ENCODE results near the gene SLC16A12.
"Not testable (repeated sequence)": the region's sequence is repeated elsewhere in the genome, so short reads cannot be mapped to it uniquely, and the experiment has no call there.

SLC16A12 gene

DNA sequence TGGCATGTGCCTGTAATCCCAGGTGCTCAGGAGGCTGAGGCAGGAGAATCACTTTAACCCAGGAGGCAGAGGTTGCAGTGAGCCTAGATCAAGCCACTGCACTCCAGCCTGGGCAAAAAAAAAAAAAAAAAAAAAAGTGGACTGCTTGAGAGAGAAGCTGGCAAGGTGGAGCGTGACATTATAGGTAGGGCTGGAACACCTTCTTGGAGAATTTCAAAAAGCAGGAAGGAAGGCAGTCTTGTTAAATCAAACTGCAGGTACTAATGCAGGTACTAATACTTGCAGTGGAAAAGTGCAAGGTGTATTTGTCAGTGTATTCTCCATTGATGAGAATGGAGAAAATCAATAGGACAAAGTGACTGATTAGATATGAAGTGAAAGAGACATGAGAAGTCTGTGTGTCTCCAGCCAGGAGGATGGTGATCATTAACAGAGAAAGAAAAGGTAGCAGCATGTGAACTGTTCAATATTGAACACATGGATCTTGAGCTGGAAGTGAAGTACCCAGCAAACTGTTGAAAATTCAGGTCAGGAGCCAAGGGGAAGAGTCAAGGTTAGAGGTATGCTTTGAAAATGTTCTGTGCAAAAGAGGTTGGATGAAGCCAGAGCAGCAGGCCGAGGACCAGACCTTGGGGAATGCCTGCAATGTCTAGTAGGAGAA lies 12.6 kb upstream of the SLC16A12 start:
- TF ChIP-seq, protein P1, sequence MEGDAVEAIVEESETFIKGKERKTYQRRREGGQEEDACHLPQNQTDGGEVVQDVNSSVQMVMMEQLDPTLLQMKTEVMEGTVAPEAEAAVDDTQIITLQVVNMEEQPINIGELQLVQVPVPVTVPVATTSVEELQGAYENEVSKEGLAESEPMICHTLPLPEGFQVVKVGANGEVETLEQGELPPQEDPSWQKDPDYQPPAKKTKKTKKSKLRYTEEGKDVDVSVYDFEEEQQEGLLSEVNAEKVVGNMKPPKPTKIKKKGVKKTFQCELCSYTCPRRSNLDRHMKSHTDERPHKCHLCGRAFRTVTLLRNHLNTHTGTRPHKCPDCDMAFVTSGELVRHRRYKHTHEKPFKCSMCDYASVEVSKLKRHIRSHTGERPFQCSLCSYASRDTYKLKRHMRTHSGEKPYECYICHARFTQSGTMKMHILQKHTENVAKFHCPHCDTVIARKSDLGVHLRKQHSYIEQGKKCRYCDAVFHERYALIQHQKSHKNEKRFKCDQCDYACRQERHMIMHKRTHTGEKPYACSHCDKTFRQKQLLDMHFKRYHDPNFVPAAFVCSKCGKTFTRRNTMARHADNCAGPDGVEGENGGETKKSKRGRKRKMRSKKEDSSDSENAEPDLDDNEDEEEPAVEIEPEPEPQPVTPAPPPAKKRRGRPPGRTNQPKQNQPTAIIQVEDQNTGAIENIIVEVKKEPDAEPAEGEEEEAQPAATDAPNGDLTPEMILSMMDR (IDR thresholded peaks at IDR 0.05; ENCODE audit: low read depth, low read length): no peak
- DNase-seq (ENCODE audit: extremely low read depth, low read depth): no peak

GRCh38 chr10:89546651-89547050 lies 11.3 kb upstream of the SLC16A12 start:
- DNase-seq (ENCODE audit: extremely low read depth, low read depth): not testable (repeated sequence)

GRCh38 chr10:89543841-89544240 lies 8.4 kb upstream of the SLC16A12 start:
- TF ChIP-seq, protein P1 (IDR thresholded peaks at IDR 0.05; ENCODE audit: low read depth, low read length): no peak

DNA sequence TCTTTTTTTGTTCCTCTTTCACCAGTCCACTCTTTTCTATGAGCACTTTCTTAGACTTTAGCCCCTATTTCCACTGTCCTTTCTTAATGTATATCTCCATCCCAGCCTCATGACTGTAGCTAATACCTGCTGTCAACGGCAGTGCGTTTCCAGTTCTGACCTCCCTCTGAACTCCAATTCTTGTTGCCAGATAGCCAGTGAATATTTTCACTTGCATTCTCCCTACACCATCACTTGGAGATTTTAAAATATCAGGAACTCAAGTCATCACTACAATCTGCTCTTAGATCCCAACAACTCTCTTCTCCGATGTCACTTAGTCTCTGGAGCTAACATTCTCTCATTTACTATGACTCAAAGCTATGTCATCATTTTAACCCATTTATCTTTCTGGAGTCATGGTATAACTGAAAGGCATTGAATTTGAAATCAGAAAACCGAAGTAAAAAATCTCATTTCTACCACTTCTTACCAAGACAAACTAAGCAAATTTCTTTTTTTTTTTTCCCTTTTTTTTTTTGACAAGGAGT lies 5.1 kb upstream of the SLC16A12 start:
- no peak for DNase-seq (ENCODE audit: extremely low read depth, low read depth)
- TF ChIP-seq, protein P1 (IDR thresholded peaks at IDR 0.05; ENCODE audit: low read depth, low read length): no peak

More at GRCh38 chr10:89543841-89544240, 8.4 kb upstream of the SLC16A12 start:
- DNase-seq (ENCODE audit: extremely low read depth, low read depth): no peak

GRCh38 chr10:89537364-89537763 lies 2.0 kb upstream of the SLC16A12 start:
- no peak for DNase-seq (ENCODE audit: extremely low read depth, low read depth)
- TF ChIP-seq, protein P1 (IDR thresholded peaks at IDR 0.05; ENCODE audit: low read depth, low read length): no peak

GRCh38 chr10:89536013-89536354 lies 590 bp upstream of the SLC16A12 start:
- no peak for DNase-seq (ENCODE audit: extremely low read depth, low read depth)
- TF ChIP-seq, protein P1 (IDR thresholded peaks at IDR 0.05; ENCODE audit: low read depth, low read length): no peak

DNA sequence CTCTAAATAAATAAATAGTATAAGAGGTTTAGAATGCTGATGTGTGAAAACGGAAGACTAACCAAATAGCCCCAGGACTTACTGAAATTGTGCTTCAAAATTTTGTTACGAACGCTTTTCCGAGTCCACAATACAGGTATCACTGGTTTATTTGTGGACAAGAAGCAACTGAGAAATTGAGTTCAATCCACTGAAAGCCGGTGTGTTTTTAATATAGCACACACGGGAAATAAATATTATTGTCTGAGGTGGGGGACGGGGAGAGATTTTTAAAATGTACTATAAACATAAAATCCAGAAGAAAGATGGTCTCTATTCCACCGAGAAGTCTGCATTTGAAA lies 598 bp downstream of the SLC16A12 start:
- DNase-seq (ENCODE audit: extremely low read depth, low read depth): no peak
- TF ChIP-seq, protein P1 (IDR thresholded peaks at IDR 0.05; ENCODE audit: low read depth, low read length): no peak

- TF ChIP-seq, protein P1 (IDR thresholded peaks at IDR 0.05; ENCODE audit: low read depth, low read length): no peak
- no peak for DNase-seq (ENCODE audit: extremely low read depth, low read depth)
Observed at GRCh38 chr10:89532476-89532875, 2.9 kb downstream of the SLC16A12 start.
